Mesendoderm (in vitro differentiated cells): Measurements from ENCODE around the gene CEMIP.

Source experiments
- DNase-seq: peaks from one replicate; pipeline ENCODE4 v3.0.0; 2013
- H2AK5ac ChIP-seq: 2 replicates; pipeline ENCODE4 v1.6.1; 2013; ENCODE audit warnings: low read length, inconsistent platforms
- H2BK120ac ChIP-seq: 2 replicates; pipeline ENCODE4 v1.6.1; 2013; ENCODE audit warnings: low read depth, mild to moderate bottlenecking, low read length, moderate library complexity, mixed read lengths
- H2BK15ac ChIP-seq: replicated peaks from 2 replicates; pipeline ENCODE4 v1.6.1; 2013; ENCODE audit warnings: low read depth, mild to moderate bottlenecking, moderate library complexity
- H2BK5ac ChIP-seq: 2 replicates; pipeline ENCODE4 v1.6.1; 2013; ENCODE audit warnings: low read length, inconsistent platforms
- H3K18ac ChIP-seq: 2 replicates; pipeline ENCODE4 v1.6.1; 2013; ENCODE audit warnings: mild to moderate bottlenecking, low read length, mixed read lengths
- H3K23ac ChIP-seq: one replicate; pipeline ENCODE4 v1.6.1; 2013; ENCODE audit warnings: low read length
- H3K27ac ChIP-seq: 2 replicates; pipeline ENCODE4 v1.5.1; 2013; ENCODE audit warnings: low read depth, mild to moderate bottlenecking, inconsistent platforms, low read length, moderate library complexity
- H3K27me3 ChIP-seq: 2 replicates; pipeline ENCODE4 v1.6.1; 2013; ENCODE audit warnings: low read length, control low read depth, mild to moderate bottlenecking, inconsistent platforms; ENCODE audit not compliant: insufficient read depth, poor library complexity
- H3K36me3 ChIP-seq: 2 replicates; pipeline ENCODE4 v1.6.1; 2013; ENCODE audit warnings: low read length, inconsistent platforms; ENCODE audit not compliant: control insufficient read depth, insufficient read depth
- H3K4ac ChIP-seq: one replicate; pipeline ENCODE4 v1.6.1; 2013; ENCODE audit warnings: low read depth, mild to moderate bottlenecking, low read length, moderate library complexity
- H3K4me1 ChIP-seq: 2 replicates; pipeline ENCODE4 v1.6.1; 2013; ENCODE audit warnings: low read depth, low read length, inconsistent platforms; ENCODE audit not compliant: control insufficient read depth
- H3K4me2 ChIP-seq: 2 replicates; pipeline ENCODE4 v1.6.1; 2013; ENCODE audit warnings: low read length
- H3K4me3 ChIP-seq: 2 replicates; pipeline ENCODE4 v1.5.1; 2013; ENCODE audit warnings: mild to moderate bottlenecking, low read length
- H3K56ac ChIP-seq: one replicate; pipeline ENCODE4 v1.6.1; 2013; ENCODE audit warnings: low read length
- H3K79me1 ChIP-seq: 2 replicates; pipeline ENCODE4 v1.6.1; 2013; ENCODE audit warnings: low read length, inconsistent platforms
- H3K79me2 ChIP-seq: 2 replicates; pipeline ENCODE4 v1.6.1; 2013; ENCODE audit warnings: mild to moderate bottlenecking, low read length; ENCODE audit not compliant: control insufficient read depth, insufficient read depth
- H3K9ac ChIP-seq: 2 replicates; pipeline ENCODE4 v1.6.1; 2013; ENCODE audit warnings: low read length, inconsistent platforms
- H4K5ac ChIP-seq: one replicate; pipeline ENCODE4 v1.6.1; 2013; ENCODE audit warnings: low read length
- H4K8ac ChIP-seq: one replicate; pipeline ENCODE4 v1.6.1; 2013; ENCODE audit warnings: low read depth, mild to moderate bottlenecking, control low read depth, low read length, moderate library complexity
- WGBS: extraction: QIAGEN DNeasy Blood & Tissue Kit; methylation state at CpG from one replicate; pipeline ENCODE4 v1.1.7; 2013; ENCODE audit warnings: low lambda C conversion rate, missing lambda C conversion rate; ENCODE audit not compliant: insufficient coverage; ENCODE audit errors: extremely low coverage; 5-methylcytosine and 5-hydroxymethylcytosine counted together

CEMIP gene

DNA sequence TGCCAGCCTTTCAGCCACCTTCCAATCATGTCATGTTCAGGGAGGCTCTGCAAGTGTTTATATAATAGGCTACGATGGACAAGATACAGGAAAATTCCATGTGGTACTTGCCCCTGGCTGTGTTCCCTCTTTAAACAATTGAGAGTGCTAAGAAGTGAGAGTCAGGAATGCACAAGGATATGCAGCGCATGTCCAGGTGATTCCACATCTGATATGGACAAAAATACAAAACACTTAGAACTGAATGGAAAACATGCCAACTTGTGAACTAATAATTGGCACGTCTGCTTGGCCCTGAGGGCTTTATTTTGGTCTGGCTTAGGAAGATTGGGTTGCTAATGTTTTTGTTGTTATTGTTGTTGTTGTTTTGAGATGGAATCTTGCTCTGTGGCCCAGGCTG, 100.9 kb downstream of the CEMIP start:
- Histone ChIP-seq H3K4me3 (no peak overlapping the region), H2BK15ac (no peak overlapping the region), H3K4me2 (no peak overlapping the region), H3K4ac (no peak overlapping the region), H3K27ac (no peak overlapping the region), H3K23ac (no peak overlapping the region), H4K5ac (no peak overlapping the region), H2BK5ac (no peak overlapping the region), H3K36me3 (no peaks in the 10 kb centered on the region), H2BK120ac (no peak overlapping the region), H3K79me2 (no peaks in the 10 kb centered on the region), H3K79me1 (no peaks in the 10 kb centered on the region), H4K8ac (no peak overlapping the region), H3K18ac (no peak overlapping the region), H3K56ac (no peak overlapping the region), H3K9ac (no peak overlapping the region), H3K27me3 (no peaks in the 10 kb centered on the region), H2AK5ac (no peak overlapping the region), H3K4me1 (no peaks in the 10 kb centered on the region)
- DNase-seq: no peak
- no CpG with 5 or more reads among the region's 3 CpGs for WGBS

DNA sequence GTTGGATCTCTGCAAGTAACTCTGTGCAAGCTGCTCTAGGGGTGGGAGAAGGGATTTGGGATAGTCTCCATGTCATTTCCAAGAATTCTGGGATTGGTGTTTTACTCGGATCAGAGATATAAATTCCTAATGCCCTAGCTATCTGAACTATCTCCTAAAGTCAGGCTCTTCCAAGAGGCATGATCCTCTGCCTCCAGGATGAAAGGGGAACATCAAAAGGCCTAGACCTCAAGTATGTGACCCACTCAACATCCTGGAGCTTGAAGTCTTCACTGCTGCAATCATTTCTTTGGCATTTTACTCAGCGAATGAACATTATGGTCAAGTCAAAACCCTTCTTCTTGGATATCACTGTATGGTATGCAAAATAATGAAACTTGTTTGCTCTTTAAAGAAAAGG, 104.5 kb downstream of the CEMIP start:
- H3K9ac ChIP-seq: no peak overlapping the region
- no peak overlapping the region for H4K8ac ChIP-seq

DNA sequence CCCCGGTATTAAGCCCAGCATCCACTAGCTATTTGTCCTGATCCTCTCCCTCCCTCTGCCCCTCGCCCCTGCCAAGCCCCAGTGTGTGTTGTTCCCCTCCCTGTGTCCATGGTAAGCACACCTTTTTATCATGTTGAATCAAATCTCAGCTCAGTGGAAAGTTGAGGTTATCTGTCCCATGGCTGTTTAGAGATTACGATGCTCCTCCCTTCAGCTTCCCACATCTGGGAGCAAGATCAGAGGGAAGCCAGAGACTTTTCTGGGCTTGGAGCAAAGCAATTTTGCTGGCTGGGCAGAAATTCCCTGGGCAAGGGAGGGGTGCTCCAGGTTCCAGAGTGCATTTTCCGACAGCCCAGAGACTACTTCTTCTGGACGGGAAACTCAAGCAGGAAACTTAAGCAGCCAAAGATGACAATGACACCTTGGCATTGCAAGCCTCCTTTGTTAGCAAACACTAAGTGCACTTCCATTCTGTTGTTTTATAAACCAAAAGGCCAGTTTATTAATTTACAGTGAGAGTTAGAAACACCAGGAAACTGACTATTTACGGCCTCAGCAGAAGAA, 105.9 kb downstream of the CEMIP start:
- Histone ChIP-seq H3K27me3 (no peaks in the 10 kb centered on the region), H3K4me1 (no peaks in the 10 kb centered on the region), H3K18ac (no peak overlapping the region), H3K56ac (no peak overlapping the region), H3K79me2 (no peaks in the 10 kb centered on the region), H3K4me3 (no peak overlapping the region), H3K79me1 (no peaks in the 10 kb centered on the region), H2AK5ac (no peak overlapping the region), H2BK120ac (no peak overlapping the region), H3K23ac (no peak overlapping the region), H4K5ac (no peak overlapping the region), H2BK5ac (no peak overlapping the region), H3K36me3 (no peaks in the 10 kb centered on the region), H3K4me2 (no peak overlapping the region), H3K27ac (no peak overlapping the region), H3K4ac (no peak overlapping the region), H2BK15ac (no peak overlapping the region), H4K8ac (no peak overlapping the region), H3K9ac (no peak overlapping the region)
- peak; percentile 52 for DNase-seq
- no CpG with 5 or more reads among the region's 6 CpGs for WGBS

More for the DNA sequence above, 104.5 kb downstream of the CEMIP start:
- H2BK120ac ChIP-seq: no peak overlapping the region
- no peaks in the 10 kb centered on the region for H3K4me1 ChIP-seq
- no peak overlapping the region for H3K4me3 ChIP-seq
- no peaks in the 10 kb centered on the region for H3K27me3 ChIP-seq
- no peak overlapping the region for H3K4ac ChIP-seq
- no peak for DNase-seq
- H3K4me2 ChIP-seq: no peak overlapping the region
- H3K36me3 ChIP-seq: no peaks in the 10 kb centered on the region
- no peak overlapping the region for H3K23ac ChIP-seq
- no peak overlapping the region for H2BK15ac ChIP-seq
- no peaks in the 10 kb centered on the region for H3K79me2 ChIP-seq
- H3K79me1 ChIP-seq: no peaks in the 10 kb centered on the region
- H4K5ac ChIP-seq: no peak overlapping the region
- no peak overlapping the region for H3K18ac ChIP-seq
- H2AK5ac ChIP-seq: no peak overlapping the region
- no peak overlapping the region for H3K27ac ChIP-seq
- H2BK5ac ChIP-seq: no peak overlapping the region
- no CpG with 5 or more reads among the region's 2 CpGs for WGBS
- H3K56ac ChIP-seq: no peak overlapping the region

DNA sequence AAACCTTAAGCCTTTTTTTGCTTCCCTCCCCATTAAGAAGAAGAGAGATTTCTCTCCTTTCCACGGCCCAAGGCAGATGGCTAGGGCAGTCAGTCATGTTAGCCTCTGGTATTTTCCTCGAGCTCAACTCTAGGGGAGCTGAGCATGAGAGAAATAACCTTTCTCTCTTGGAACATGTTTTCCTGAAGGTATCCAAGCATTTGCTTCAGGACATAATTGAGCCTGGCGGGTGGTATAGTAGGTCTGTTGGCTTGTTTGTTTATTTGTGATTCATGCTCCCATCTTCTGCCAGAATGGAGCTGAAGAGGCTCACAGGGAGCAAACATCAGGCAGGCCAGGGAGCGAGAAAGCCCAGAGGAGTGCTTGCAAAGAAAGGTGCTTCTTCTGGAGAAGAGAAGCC, 108.0 kb downstream of the CEMIP start:
- Histone ChIP-seq H3K4ac (no peak overlapping the region), H3K27me3 (no peaks in the 10 kb centered on the region), H4K8ac (no peak overlapping the region), H2BK15ac (no peak overlapping the region), H2BK5ac (no peak overlapping the region), H3K18ac (no peak overlapping the region), H3K4me2 (no peak overlapping the region), H3K4me1 (no peaks in the 10 kb centered on the region), H3K23ac (no peak overlapping the region), H3K79me1 (no peaks in the 10 kb centered on the region), H3K9ac (no peak overlapping the region), H4K5ac (no peak overlapping the region), H3K56ac (no peak overlapping the region), H3K36me3 (no peaks in the 10 kb centered on the region), H2AK5ac (no peak overlapping the region), H2BK120ac (no peak overlapping the region), H3K4me3 (no peak overlapping the region), H3K27ac (no peak overlapping the region), H3K79me2 (no peaks in the 10 kb centered on the region)
- WGBS: no CpG with 5 or more reads among the region's 4 CpGs
- DNase-seq: no peak

DNA sequence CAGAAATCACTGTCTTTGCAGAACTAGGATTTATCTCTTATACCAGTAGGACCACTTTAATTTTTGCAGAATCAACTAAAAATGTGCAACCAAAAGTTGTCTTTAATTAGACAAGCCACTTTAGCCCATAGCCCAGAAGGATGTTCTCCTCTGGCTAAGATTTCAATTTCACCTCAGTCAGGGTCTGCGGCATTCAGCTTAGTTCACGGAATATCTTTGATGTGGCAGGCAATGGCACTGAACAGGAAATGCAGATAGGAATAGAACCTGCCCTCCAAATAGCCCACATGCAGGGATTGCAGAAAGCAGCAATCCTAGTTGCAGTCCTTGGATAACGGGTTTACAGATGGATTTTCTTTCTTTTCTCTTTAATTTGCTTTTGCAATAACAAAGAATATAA, 109.7 kb downstream of the CEMIP start:
- no peaks in the 10 kb centered on the region for H3K27me3 ChIP-seq
- H3K4me3 ChIP-seq: no peak overlapping the region
- no peak overlapping the region for H3K9ac ChIP-seq
- H4K5ac ChIP-seq: no peak overlapping the region
- no peak overlapping the region for H3K4me2 ChIP-seq
- no peak overlapping the region for H2BK5ac ChIP-seq
- H3K4me1 ChIP-seq: no peaks in the 10 kb centered on the region
- H3K79me1 ChIP-seq: no peaks in the 10 kb centered on the region
- H3K27ac ChIP-seq: no peak overlapping the region
- no peak overlapping the region for H4K8ac ChIP-seq
- no peak overlapping the region for H3K23ac ChIP-seq
- DNase-seq: no peak
- no peaks in the 10 kb centered on the region for H3K79me2 ChIP-seq
- no peaks in the 10 kb centered on the region for H3K36me3 ChIP-seq
- H2BK15ac ChIP-seq: no peak overlapping the region
- WGBS: no CpG with 5 or more reads among the region's 3 CpGs
- H3K4ac ChIP-seq: no peak overlapping the region
- no peak overlapping the region for H2BK120ac ChIP-seq
- no peak overlapping the region for H2AK5ac ChIP-seq
- H3K56ac ChIP-seq: no peak overlapping the region
- no peak overlapping the region for H3K18ac ChIP-seq

DNA sequence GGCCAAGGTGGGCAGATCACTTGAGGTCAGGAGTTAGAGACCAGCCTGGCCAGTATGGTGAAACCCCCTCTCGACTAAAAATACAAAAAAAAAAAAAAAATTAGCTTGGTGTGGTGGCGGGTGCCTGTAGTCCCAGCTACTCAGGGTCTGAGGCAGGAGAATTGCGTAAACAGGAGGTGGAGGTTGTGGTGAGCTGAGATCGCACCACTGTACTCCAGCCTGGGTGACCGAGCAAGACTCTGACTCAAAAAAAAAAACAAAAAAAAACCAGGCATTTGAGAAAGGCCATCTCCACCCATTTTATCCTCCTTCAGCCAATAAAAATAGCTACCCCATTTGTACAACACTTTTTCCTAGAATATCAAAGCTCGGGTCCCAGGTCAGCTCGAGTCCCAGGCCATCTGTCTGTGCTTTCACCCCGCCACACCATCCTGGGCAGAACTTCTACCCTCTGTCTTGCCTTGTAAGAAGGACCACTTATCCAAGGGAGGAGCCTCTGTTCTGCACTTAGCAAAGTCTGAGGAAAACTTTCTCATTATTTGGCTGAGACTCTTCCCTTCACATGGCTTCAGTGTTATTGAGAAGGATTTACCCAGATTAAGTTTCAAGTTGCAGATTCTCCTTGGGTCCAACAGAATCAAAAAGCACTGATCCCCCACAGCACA, 111.3 kb downstream of the CEMIP start:
- H3K4me2 ChIP-seq: no peak overlapping the region
- H3K56ac ChIP-seq: no peak overlapping the region
- no peaks in the 10 kb centered on the region for H3K79me2 ChIP-seq
- H4K8ac ChIP-seq: no peak overlapping the region
- no peak overlapping the region for H4K5ac ChIP-seq
- no peak overlapping the region for H2BK5ac ChIP-seq
- H3K27ac ChIP-seq: no peak overlapping the region
- no peak for DNase-seq
- no peak overlapping the region for H2BK15ac ChIP-seq
- no peaks in the 10 kb centered on the region for H3K36me3 ChIP-seq
- H3K79me1 ChIP-seq: no peaks in the 10 kb centered on the region
- WGBS: no CpG with 5 or more reads among the region's 8 CpGs
- no peak overlapping the region for H2BK120ac ChIP-seq
- H2AK5ac ChIP-seq: no peak overlapping the region
- no peak overlapping the region for H3K4me3 ChIP-seq
- H3K18ac ChIP-seq: no peak overlapping the region
- no peaks in the 10 kb centered on the region for H3K27me3 ChIP-seq
- H3K4ac ChIP-seq: no peak overlapping the region
- H3K9ac ChIP-seq: no peak overlapping the region
- H3K4me1 ChIP-seq: no peaks in the 10 kb centered on the region
- H3K23ac ChIP-seq: no peak overlapping the region
